ENCODE results near the gene SLC6A2.
"Not testable (repeated sequence)": the region's sequence is repeated elsewhere in the genome, so short reads cannot be mapped to it uniquely, and the experiment has no call there.

SLC6A2 gene

DNA sequence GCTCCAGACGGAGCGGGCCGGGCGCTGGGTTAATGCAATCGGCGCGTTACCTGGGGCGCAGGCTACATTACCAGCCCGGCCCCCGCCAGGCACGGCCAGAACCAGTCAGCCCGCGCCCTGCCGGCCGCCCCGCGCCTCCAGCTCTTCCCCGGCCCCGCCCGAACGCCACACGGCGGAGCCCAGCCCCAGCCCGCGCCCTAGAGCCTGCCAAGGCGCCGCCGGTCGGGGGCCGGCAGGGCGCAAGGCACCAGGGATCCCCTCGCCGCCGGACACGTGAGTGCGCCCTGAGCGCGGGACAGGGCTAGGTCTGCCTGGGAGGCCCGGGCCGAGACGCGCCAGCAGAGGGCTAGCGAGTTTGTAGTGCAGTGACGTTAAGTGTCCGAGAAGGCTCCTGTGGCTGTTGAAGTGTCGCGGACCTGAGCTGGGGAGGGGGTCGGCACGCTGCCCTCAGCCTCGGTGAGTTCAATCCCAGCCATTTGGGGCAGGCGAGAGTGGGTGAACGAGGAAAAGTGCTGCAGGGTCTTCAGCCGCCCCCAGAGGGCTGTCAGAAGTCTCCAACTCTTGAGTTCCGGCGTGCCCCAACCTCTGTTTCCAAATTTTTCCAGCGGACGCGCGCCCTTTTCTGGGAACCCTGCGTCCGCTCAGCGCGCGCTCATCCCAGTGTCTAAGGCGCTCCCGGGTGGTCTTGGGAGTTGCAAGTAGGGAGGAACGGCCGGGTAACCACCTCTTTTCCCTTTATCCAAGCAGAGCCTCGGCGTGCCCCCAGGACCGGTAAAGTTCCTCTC, at the start of gene SLC6A2:
TSS of gene SLC6A2 (plus strand) at position 92 of the 785 bp plus-strand sequence. CDS start 707 bp downstream, outside the sequence.
- no peak for DNase-seq (ENCODE audit: low spot score)

DNA sequence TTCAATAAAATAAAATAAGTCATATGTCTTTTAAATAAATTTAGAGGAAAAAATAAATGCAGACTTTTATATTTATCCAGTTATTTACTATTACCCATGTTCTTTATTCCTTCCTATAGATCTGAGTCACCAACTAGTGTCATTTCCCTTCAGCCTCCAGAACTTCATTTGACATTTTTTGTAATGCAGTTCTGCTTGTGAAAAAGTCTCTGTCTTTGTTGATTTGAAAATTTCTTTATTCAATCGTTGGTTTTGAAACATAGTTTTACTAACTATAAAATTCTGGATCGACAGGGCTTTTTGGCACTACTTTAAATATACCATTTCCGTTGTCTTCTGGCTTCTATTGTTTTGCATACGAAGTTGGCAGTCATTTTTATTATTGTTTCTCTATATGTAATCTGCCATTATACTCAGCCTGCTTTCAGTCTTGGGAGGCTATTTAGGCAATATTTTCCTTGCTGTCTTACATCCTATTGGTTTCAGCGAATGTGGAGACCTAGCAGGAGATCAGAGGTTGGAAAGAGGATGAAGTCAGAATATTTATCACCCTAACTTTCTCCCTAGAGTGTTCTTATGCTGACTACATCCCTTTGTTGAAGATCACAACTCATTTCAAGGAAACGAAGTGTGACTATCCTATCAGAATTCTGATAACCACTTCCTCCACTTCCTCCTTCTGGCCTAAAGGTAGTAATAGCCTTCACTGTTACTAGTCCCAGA, 42.0 kb upstream of the SLC6A2 start:
- no peak for DNase-seq (ENCODE audit: low spot score)

DNA sequence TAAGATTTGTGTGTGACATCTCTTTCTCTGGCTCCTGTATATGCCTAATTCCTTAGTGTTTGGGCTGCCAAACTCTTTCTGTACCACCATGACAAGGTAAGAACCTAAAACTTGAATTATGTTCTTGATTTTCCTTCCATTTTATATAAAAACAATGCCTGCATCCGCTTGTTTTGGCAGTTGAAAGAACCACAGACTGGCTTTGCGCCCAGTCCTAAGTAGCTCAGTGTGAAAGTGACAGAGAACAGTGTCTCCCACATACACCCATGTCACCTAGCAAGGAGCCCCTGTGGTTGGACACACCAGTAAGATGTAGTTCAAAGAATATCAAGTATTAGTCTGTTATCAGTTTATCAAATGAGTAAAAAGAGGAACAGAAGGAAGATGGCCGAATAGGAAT, 40.7 kb upstream of the SLC6A2 start:
- DNase-seq (ENCODE audit: low spot score): no peak

DNA sequence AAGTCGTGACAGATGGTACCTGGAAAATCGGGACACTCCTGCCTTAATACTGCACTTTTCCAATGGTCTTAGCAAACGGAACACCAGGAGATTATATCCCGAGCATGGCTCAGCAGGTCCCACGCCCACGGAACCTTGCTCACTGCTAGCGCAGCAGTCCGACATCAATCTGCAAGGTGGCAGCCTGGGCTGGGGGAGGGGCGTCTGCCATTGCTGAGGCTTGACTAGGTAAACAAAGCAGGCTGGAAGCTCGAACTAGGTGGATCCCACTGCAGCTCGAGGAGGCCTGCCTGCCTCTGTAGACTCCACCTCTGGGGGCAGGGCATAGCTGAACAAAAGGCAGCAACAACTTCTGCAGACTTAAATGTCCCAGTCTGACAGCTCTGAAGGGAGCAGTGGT, 40.1 kb upstream of the SLC6A2 start:
- DNase-seq (ENCODE audit: low spot score): not testable (repeated sequence)

DNA sequence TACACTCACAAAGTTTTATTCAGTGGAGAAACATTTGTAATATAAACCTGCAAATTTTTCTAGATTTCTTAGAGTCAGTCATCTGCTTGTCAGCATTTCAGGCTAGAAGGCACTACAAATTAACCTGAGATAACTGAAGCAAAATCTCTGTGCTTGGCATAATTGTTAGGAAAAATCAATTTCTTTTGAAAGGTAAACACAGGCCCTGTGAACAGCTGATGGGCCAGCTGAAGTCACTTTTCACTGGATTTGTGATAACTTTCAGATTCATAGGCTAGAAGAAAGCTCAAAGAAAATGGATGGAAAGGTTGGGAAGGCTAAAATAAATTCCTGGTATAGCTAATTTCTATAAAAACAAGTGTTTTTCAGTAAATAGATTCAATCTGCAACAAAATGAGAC, 34.0 kb upstream of the SLC6A2 start:
- no peak for DNase-seq (ENCODE audit: low spot score)

DNA sequence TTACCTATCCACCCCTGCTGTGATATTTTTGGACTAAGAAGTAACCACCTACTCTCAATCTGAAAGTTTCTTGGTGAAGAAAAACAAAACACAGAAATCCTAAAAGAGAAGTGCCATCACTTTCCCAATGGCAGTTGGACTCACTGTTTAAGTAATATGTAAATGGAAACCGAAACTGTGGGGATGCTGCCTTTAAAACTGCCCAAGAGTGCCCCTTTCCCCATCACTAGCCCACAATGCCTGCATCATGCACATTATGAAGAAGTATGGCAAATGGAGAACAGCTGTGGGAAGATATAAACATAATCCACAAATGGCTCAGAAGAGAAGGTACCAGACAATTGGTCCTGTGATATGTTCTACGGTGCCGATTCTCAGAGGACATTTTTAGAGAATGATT, 33.5 kb upstream of the SLC6A2 start:
- no peak for DNase-seq (ENCODE audit: low spot score)

DNA sequence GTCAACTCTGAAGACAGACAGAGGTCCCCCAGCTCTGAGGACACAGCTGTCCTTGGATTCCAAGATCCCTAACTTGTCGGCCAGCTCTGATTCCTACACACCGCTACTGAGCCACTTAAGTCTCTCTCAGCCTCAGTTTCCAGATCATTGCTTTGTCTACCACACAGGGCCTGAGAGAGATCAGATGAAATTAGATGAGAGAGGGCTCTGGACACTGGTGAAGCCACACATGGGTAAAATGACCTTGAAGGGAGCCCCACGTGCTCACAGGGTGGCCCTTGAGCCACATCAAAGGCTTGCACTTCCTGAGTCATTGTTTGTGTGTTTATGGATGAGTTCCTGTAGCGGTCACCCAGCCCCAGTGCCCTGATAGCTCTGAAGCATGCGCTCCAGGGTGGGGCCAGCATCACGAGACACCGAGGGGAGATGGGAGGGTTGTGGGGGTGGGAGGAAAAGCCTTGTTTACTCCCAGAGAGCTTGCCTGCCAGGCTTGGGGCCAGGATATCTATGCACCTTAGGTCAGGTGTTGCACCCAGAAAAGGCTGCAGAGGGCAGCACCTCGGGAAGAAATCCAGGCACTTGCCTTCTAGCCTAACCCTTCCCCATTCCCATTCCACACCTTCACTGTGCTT, 32.7 kb upstream of the SLC6A2 start:
- DNase-seq (ENCODE audit: low spot score): no peak

DNA sequence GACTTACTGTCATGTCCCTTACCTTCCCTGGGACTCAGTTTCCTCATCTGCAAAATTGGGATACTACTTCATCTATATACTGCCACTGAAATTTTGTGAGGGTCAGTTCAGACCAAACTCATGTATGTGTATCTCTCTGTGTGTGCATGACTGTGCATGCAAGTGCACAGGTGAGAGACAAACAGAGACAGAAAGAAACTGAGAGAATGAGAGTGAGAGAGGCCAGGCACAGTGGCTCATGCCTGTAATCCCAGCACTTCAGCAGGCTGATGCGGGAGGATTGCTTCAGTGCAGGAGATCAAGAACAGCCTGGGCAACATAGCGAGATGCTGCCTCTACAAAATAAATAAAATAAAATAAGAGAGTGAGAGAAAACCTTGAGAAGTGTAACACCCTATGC, 32.1 kb upstream of the SLC6A2 start:
- DNase-seq (ENCODE audit: low spot score): no peak

DNA sequence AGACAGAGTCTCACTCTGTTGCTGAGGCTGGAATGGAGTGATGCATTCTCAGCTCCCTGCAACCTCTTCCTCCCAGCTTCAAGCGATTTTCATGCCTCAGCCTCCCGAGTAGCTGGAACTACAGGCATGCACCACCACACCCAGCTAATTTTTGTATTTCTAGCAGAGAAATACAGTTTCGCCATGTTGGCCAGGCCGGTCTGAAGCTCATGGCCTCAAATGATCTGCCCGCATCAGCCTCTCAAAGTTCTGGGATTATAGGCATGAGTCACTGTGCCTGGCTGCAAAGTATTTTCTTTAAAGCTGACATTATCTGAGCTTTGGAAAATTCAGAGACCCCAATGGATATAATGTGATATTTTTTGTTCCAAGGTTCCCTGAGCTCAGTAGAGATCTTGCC, 31.1 kb upstream of the SLC6A2 start:
- no peak for DNase-seq (ENCODE audit: low spot score)

DNA sequence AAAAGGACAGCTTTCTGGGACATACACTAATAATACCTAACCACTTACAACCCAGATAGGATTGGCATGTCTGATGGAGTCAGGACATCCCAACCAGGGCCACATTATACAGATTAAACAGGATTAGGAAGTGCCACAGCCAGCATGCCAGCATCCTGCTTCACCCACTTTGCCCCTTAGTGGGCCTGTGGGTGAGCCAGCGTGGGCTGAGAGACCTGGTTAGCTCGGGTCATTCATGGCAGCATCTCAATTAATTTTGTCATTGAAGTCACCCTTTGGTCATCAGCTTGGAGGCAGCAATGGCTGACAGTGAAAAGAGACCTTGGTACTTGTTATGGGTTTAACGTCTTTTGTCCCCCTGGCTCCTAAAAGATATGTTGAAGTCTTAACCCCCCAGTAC, 29.9 kb upstream of the SLC6A2 start:
- no peak for DNase-seq (ENCODE audit: low spot score)

DNA sequence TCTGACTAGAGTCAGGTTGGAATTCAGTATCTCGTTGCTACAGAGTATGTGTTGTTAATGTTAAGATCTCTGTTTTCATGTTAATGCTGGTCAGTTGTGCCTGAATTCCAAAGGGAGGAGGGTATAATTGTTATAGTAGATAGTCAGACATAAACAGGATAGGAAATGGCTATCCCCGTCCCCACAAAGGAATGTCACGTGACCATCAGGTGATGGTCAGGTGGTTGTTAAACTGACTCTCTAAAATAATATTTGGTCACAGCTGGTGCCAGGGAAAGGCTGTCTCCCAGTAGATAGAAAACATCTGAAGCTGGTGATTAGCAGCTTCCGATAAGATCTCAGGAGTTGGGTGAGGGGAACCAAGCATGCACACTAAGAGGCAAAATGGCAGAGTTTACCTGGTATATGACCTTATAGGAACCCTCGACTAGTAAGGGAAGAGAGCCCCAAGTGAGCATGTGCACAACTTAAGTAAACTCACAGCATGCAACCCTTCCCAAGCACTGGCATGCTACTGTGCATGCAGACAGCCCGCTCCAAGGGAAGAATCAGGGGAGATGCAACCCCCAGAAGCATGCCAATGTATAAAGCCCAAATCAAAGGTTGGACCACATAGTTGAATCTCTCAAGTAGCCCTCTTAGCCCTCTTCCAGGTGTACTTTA, 27.4 kb upstream of the SLC6A2 start:
- no peak for DNase-seq (ENCODE audit: low spot score)

DNA sequence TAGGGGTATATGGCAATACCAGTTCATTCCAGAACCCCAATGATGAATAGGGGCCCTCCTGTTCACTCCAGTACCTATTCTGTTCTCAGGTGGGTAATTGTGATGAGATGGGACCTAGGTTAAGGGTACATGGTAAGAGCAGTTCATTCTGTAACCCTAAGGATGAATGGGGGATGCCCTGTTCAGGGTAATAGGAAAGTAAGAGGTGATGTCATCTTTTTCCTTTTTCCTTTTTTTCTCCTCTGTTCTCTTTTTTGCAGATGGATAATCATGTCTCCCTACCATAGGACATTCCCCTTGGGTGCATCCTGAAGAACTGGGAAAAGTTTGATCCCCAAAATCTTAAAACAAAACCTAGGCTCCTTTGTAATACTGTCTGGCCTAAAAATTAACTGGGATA, 25.0 kb upstream of the SLC6A2 start:
- DNase-seq (ENCODE audit: low spot score): no peak

DNA sequence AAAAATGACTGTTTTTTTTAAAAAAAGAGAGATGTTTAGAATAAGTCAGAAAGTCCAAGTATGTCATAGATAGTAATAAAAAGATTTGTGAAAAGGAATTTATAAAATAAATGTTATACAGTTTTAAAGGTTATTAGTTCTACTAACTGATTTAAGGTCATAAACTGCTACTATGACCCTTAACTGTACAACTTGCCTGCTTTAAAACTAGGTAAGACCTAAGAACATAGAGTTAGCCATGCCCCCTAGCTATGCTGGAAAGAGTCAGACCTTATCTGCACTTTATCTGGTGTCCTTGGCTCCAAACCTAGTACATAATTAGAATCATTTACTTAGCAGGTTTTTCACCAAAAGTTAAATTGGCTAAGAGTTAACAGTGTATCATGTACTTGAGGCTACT, 23.5 kb upstream of the SLC6A2 start:
- DNase-seq (ENCODE audit: low spot score): no peak

DNA sequence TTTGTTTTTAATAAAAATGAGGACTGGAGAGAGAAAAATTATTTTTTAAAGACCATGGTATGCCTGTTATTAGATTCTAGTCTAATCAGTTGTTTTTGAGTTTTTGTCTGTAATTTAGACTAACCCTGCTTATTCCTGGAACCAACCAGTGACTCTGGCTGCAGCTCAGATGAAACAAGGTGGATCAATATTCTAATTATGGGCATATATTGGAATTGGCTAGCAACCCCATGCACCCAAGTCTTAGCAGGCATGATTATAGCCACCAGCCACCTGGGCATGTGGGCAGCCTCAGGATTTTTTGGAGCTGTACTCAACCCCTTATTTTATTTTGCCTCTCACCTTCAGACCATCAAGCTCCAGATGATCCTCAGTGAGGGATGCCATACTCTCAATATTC, 21.6 kb upstream of the SLC6A2 start:
- no peak for DNase-seq (ENCODE audit: low spot score)

DNA sequence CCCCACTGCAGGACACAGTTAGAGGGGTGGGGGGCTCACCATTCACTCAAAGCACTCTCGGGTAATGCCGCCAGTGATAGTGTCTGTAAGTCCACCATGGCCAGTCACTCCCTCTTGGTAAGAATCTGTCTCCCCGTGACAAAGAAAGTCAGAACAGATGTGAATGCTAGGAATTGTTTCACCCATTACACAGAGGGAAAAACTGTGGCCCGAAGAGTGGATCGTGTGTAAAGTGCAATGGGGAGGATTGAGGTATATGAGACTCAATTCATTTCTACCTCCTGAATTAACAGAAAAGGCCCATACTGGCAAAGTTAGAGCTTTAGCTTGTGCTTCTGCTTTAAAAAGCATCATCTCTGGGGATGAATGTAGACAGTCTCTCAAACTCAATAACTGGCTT, 17.5 kb upstream of the SLC6A2 start:
- no peak for DNase-seq (ENCODE audit: low spot score)

DNA sequence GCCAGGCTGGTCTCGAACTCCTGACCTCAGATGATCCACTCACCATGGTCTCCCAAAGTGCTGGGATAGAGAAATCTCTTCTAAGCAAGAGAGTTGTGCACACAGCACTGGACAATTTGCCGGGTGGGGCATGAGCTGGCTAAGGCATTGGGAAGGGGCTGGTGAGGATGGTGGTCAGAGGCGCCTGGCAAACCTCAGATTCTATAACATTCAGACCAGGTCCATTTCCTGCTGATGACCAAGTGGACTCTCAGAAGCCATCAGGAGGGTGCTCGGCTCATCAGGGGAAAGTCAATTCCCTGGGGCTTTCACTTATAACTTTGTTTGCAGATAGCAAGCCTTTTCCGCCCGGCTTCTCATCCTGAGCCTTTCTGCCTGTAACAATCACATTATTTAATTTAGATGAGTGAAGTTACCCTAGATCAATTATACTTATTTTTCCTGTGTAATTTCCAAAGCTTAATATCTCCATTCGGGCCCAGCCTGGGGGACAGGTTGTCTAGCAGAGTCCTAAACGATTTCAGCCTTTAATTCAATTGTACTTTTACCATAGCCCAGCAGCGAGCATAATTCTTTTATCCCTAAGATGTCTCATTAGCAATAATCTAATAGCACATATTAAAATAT, 15.0 kb upstream of the SLC6A2 start:
- DNase-seq (ENCODE audit: low spot score): no peak

DNA sequence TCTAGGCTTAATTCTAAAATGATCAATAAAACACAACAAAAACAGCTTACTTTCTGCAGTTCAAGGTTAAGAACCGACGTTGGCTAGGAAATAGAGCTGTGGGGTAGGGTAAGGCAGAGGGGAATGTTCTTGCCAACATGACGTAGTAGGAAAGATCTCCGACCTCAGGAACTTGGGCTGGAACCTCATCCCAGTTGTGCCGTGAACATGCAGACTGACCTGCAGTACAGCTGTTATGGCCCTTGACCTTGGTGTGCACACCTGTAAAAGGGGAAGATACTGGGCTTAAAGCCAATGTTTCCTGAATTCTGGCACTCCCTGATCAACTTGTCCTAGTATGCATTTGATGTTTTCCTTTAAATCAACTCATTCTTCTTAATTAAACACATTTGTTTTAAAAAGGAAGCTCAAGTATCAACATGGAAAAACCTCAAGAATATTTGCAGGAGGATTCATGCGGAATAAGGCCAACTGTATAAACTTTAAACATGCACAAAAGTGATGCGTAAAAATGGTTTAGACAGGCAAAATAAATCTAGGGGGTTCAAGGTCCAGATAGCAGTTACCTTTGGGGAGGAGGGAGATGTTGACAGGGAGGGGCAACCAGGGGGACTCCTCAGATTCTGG, 14.2 kb upstream of the SLC6A2 start:
- no peak for DNase-seq (ENCODE audit: low spot score)

DNA sequence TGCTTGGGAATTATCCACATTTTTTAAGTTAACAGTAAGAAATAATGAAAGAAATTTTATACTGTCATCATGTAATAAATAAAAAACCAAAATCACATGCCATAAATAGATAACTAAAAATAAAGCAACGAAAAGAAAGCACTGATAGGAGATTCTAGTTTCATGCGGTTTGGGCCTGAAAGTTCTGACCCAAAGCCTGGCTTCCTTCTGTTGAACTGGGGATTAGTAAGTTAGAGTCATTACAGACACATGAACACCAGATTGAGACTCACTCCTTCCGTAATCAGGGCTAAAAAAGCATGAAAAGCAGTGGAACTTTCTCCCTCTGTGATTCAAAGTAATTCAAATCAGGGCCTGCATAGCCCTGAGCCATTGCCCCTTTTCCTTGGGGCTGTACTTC, 13.2 kb upstream of the SLC6A2 start:
- DNase-seq (ENCODE audit: low spot score): no peak

DNA sequence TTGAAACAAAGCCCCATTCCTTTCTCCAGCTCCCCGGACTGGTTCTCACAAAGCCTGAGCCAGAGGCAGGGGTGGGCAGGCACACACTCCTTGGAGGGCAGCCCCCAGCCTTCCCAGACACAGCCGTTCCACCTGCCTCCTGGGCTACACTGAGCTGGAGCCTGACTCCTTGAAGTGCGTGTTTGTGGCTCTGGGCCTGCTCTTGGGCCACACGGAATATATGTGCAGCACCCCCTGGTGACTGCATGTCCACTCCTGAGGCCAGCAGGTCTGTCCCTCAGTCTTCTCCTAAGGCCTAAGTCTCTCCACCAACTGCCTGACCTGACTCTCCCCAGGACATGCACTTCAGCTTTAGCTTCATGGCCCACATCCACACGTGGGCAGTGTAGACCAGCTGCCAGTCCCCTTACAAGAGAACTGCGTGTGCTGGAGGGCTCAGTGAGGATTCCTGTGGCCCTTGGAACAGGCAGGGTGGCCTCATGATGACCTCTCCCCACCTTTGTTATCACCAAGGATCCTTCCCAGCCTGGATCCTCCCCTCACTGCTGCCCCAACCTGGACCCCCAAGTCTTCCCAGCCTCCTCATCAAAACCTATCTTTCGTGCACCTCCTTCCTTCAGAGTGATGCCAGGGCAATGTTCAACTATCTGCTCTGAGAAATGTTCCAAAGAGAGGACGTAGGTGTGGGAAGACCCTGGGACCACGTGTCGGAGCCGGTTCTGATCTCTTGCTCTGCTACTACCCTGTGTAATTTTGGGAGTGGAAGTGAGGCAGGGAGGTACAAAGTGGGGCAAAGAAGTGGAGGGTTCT, 12.4 kb upstream of the SLC6A2 start:
- no peak for DNase-seq (ENCODE audit: low spot score)

DNA sequence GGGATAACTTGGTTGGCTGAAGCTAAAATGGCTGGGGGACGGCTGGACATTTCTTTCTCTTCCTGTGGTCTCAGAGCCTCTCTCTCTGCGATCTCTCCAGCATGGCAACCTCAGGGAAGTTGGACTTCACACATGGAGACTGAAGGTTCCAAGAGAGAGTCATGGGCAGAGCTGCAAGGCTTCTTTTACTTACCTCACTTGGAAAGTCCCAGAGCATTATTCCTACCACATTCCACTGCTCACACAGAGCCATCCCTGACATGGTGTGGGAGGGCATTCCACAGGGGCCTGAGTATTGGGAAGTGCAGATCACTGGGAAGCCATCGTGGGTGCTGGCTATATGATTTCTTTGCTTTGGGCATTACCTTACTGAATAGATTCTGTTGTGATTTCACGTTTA, 9.8 kb upstream of the SLC6A2 start:
- no peak for DNase-seq (ENCODE audit: low spot score)

DNA sequence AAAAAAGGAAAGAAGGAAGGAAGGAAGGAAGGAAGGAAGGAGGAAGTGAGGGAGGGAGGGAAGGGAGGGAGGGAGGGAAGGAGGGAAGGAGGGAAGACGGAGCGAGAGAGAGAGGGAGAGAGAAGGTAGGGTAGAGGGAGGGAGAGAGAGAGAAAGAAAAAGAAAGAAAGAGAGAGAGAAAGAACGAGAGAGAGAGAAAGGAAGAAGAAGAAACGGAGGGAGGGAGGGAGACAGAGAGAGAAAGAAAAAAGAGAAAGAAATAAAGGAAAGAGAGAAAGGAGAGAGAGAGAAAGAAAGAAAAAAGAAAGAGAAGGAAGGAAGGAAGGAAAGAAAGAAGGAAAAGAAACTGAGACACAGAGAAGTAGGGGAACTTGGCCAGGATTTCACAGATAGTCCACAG, 8.4 kb upstream of the SLC6A2 start:
- DNase-seq (ENCODE audit: low spot score): no peak
